GM12891 (cell line): ENCODE data around the gene BHLHA15.

Experiments
- PAX5 ChIP-seq: IDR thresholded peaks from 2 replicates; pipeline ENCODE4 v1.6.1; 2011; ENCODE audit warnings: low read length, moderate library complexity, mild to moderate bottlenecking; ENCODE audit not compliant: insufficient read depth, severe bottlenecking
- POLR2A ChIP-seq: IDR thresholded peaks from 2 replicates; pipeline ENCODE4 v1.6.1; 2011; ENCODE audit warnings: low read depth, low read length, control low read depth
- POLR2AphosphoS5 ChIP-seq: IDR thresholded peaks from 2 replicates; pipeline ENCODE4 v1.6.1; 2011; ENCODE audit warnings: low read depth, low read length, control low read depth
- POU2F2 ChIP-seq: IDR thresholded peaks from 2 replicates; pipeline ENCODE4 v1.6.1; 2011; ENCODE audit warnings: low read depth, mild to moderate bottlenecking, control low read depth, low read length, moderate library complexity
- SPI1 ChIP-seq: IDR thresholded peaks from 2 replicates; pipeline ENCODE4 v1.6.1; 2011; ENCODE audit warnings: low read depth, low read length, control low read depth
- TAF1 ChIP-seq: IDR thresholded peaks from 2 replicates; pipeline ENCODE4 v1.6.1; 2011; ENCODE audit warnings: low read depth, low read length, control low read depth

DNA sequence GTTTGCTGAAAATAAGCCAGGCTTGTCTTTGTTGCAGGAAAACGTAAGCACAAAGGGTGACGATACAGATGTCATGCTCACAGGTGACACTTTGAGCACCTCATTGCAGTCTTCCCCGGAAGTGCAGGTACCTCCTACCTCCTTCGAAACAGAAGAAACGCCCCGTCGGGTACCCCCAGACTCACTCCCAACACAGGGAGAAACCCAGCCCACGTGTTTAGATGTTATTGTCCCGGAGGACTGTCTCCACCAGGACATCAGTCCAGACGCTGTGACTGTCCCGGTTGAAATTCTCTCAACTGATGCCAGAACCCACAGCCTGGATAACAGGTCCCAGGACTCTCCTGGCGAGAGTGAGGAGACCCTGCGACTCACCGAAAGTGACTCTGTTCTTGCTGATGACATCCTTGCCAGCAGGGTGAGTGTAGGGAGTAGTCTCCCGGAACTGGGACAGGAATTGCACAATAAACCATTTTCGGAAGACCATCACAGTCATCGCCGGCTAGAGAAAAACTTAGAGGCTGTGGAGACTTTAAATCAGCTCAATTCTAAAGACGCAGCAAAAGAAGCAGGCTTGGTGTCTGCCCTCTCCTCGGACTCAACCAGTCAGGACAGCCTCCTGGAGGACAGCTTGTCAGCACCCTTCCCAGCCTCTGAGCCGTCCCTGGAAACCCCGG, 18.3 kb upstream of the BHLHA15 start:
- TF ChIP-seq POLR2A (no peak), POU2F2 (no peak), PAX5 (no peak), POLR2AphosphoS5 (no peak), SPI1 (no peak), TAF1 (no peak)
